Choroid plexus epithelial cell (primary cell): ENCODE results near the gene GTPBP4.

ENCODE experiments used
- DNase-seq: peaks from one replicate; pipeline ENCODE4 v3.0.0-alpha.2; 2010; ENCODE audit warnings: low read depth
- H3K4me3 ChIP-seq: 2 replicates; pipeline ENCODE4 v1.5.1; 2011; ENCODE audit warnings: low read depth, mild to moderate bottlenecking, control low read depth, low read length, moderate library complexity
- CTCF ChIP-seq: conservative IDR thresholded peaks from 2 replicates; pipeline ENCODE4 v1.5.1; 2011; ENCODE audit warnings: low read depth, mild to moderate bottlenecking, control low read depth, inconsistent platforms, low read length, moderate library complexity

The GTPBP4 gene

DNA sequence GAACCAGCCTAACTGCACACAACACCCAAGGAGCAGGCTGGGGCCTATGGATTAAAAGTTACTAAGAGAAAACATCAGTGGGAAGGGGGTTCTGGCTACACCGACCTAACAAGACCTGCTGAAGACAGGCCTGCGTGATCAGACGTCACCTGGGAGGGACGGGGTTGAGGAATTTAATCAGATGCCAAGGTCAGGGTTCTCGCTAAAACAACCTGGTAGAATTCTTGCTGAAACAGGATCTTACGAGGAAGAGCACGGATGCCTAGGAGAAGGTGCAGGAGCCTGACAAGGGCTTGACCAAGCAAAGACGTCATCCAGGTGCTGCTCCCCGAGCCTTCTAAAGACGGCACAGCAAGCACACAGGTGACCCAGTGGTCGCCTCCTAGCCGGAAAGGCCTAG lies 35.9 kb downstream of the GTPBP4 start:
- H3K4me3 ChIP-seq, result no peak overlapping the region
- no peak for DNase-seq
- TF ChIP-seq CTCF, result no peak

- DNase-seq, result no peak
- H3K4me3 ChIP-seq, result no peak within 1 kb of the TSS
- TF ChIP-seq CTCF, result no peak
Observed at GRCh38 chr10:1025683-1026082, 37.4 kb downstream of the GTPBP4 start, which contains the start of gene IDI2. Gene IDI2 (minus strand): TSS chr10:1025859. CDS start chr10:1024723, 1,136 bp downstream.

GRCh38 chr10:1026578-1026977 lies 38.3 kb downstream of the GTPBP4 start:
- H3K4me3 ChIP-seq, result no peak overlapping the region
- TF ChIP-seq CTCF, result no peak
- DNase-seq, result no peak

- TF ChIP-seq CTCF, result no peak
- no peak for DNase-seq
- no peak overlapping the region for H3K4me3 ChIP-seq
Observed at GRCh38 chr10:1029838-1030237, 41.6 kb downstream of the GTPBP4 start.

- TF ChIP-seq CTCF, result no peak
- DNase-seq, result no peak
Observed at GRCh38 chr10:1033601-1034000, 45.4 kb downstream of the GTPBP4 start.

GRCh38 chr10:1034758-1035157 lies 46.5 kb downstream of the GTPBP4 start:
- no peak overlapping the region for H3K4me3 ChIP-seq
- peak; percentile 42 for DNase-seq
- no peak for TF ChIP-seq CTCF

More at GRCh38 chr10:1033601-1034000, 45.4 kb downstream of the GTPBP4 start:
- no peak overlapping the region for H3K4me3 ChIP-seq

GRCh38 chr10:1035201-1035600 lies 47.0 kb downstream of the GTPBP4 start:
- no peak overlapping the region for H3K4me3 ChIP-seq
- no peak for DNase-seq
- TF ChIP-seq CTCF, result no peak
